ENCODE measurements around the gene KRT7.
"Not testable (repeated sequence)": the region's sequence is repeated elsewhere in the genome, so short reads cannot be mapped to it uniquely, and the experiment has no call there.

The KRT7 gene

DNA sequence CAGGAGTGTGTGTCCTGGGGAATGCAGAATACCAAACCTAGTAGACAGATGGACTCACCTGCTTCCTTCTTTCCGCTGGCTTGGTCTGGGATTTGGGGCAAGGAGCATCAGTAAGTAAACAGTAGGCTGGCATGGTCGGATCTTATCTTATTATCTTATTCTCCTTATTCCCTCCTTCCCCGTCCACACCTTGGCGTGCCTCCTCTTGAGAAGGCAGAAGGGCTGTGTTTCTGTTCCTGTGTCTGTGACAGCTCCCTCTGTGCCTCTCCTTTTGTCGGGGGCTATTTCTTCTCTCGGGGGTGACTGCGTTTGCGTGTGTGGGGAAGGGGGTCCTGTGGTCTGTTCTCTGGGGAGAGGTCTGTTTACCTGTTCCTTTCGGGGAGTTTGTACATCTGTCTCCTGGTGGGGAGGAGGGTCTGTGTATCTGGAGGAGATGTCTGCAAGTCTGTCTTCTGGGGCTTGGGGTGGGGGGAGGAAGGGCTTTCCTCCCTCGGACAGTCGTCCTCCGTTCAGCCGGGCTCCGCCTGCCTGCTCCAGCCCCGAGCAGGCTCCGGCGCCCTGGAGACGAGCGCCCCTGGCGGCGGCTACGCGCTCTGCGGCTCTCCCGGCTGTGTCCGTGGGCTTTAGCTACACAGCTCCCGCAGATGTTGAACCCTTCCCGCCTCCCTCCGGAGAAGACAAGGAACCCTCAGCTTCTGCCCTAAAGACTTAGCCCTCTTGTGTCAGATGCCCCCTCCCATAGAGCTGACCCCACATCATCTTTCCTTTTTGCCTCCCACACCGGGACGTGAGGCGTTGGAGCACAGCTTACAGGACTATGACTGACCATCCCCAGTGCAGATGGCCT lies 45.8 kb downstream of the KRT7 start:
- peak; percentile 66 for DNase-seq (ENCODE audit: low read depth)

- no peak for DNase-seq (ENCODE audit: low read depth)
These were observed 46.6 kb downstream of the KRT7 start for GRCh38 chr12:52279422-52280318.

- DNase-seq (ENCODE audit: low read depth) = no peak
These were observed 47.3 kb downstream of the KRT7 start for GRCh38 chr12:52280319-52280795.

GRCh38 chr12:52280796-52281560 lies 47.9 kb downstream of the KRT7 start:
- DNase-seq (ENCODE audit: low read depth) = no peak

- DNase-seq (ENCODE audit: low read depth) = no peak
These were observed 51.6 kb downstream of the KRT7 start for GRCh38 chr12:52284562-52285171.

DNA sequence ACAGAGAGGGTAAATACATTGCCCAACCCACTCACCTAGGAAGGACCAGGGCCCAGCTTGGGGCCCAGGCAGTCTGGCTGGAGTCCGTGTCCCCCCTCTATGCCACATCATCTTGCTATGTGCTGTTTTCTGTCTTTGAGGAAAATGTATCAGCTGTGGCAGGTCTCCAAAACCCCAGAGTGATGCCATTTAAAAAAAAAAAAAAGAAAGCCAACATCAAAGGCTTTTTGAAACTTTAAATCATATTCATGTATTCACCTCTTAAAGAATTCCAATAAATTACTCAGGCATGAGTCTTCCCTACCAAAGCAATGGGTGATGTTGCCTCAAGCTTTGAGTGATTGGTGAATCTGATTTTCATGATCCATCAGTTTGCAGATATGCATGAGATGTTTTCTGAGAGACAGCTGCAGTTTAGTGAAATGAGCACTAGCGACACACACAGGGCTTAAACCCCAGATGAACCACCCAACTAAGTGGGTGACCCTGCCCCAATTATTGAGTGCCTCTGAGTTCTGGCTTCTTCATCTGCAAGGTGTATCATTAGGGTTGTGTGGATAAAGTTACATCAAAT lies 52.2 kb downstream of the KRT7 start:
- no peak for DNase-seq (ENCODE audit: low read depth)

- DNase-seq (ENCODE audit: low read depth) = no peak
These were observed 52.9 kb downstream of the KRT7 start for GRCh38 chr12:52285851-52286530.

DNA sequence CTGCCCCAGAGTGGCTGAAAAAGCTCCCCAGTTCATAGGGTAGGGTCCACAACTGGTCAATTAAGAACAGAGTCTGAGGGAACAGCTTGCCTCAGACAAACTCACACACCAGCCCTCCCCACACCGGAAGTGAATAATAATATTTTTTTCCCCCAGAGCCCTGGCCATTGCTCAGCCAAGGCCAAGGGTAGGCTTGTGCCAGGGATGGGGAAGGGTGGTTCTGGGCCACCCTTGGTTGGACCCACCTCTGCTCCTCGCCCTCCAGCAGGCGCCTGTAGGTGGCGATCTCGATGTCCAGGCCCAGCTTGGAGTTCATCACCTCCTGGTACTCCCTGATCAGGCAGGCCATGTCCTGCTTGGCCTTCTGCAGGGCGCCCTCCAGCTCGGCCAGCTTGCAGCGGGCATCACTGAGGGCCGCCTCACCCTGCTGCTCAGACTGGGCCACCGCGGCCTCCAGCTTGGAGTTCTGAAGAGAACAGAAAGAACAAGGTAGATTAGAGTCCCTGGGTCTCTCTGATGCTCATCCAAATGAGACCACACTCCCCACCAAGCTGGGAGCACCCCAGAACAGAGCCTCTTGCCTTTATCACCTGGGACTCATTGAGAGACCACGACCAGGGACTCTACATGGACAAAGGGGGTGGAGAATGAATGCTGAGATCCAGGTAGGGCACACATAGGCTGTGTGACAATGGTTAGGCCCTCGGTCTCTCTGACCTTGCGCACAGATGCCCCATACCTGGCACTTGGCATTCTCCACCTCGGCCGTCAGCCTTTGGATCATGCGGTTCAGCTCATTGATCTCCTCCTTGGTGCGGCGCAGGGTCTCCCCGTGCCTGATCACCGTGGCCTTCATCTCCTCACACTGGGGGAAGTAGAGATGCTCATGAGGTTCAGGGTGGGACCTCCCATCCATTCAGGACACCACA lies 54.1 kb downstream of the KRT7 start:
- DNase-seq (ENCODE audit: low read depth) = not testable (repeated sequence)

DNA sequence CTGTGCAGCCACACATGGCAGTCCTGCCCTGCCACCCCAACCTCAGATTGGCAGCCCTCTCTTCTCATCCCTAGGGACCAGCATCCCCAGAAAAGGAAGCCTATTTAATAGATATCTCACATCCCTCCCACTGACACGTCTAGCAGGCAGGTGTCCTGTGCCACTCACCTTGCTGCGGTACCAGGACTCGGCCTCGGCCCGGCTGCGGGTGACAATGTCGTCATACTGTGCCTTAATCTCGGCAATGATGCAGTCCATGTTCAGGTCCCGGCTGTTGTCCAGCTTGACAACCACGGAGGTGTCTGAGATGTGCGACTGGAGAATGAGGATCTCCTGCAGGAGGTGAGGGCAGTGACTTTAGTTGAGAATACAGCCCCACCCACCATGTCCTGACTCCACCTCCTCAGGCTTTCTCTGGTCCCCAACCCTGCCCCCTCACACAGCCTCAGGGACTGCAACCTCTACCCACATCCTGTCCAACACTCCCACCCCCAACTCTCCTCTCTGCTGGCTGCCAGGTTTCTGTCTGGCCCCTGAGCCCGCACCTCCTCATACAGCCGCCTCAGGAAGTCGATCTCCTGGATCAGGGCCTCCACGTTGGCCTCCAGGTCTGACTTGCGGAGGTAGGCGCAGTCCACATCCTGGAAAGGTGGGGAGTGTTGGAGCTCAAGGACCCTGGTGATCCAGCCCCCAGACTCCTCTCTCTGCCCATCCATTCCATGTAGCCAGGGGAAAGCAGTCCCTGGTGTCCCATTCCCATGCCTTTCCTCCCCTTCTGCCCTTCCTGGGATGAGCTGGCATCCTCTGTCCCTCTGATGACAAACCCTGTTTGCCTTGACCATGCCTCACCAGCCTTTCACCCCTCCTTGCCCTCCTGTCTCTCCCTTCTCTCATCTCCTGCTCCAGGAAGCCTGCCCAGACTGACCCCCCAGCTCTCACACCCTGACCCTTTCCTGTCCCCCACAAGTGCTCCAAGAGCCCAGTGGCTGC lies 55.1 kb downstream of the KRT7 start:
- not testable (repeated sequence) for DNase-seq (ENCODE audit: low read depth)

- not testable (repeated sequence) for DNase-seq (ENCODE audit: low read depth)
These were observed 57.6 kb downstream of the KRT7 start for GRCh38 chr12:52290483-52291134.

- DNase-seq (ENCODE audit: low read depth) = no peak
These were observed 58.4 kb downstream of the KRT7 start, which contains the start of gene KRT81 for GRCh38 chr12:52291267-52291935. KRT81 (minus strand) TSS chr12:52291534; CDS start chr12:52291465, 69 bp downstream.

- DNase-seq (ENCODE audit: low read depth) = no peak
These were observed 60.9 kb downstream of the KRT7 start for GRCh38 chr12:52293926-52294325.

- no peak for DNase-seq (ENCODE audit: low read depth)
These were observed 61.8 kb downstream of the KRT7 start for GRCh38 chr12:52294803-52295202.

GRCh38 chr12:52295663-52296062 lies 62.6 kb downstream of the KRT7 start:
- no peak for DNase-seq (ENCODE audit: low read depth)

DNA sequence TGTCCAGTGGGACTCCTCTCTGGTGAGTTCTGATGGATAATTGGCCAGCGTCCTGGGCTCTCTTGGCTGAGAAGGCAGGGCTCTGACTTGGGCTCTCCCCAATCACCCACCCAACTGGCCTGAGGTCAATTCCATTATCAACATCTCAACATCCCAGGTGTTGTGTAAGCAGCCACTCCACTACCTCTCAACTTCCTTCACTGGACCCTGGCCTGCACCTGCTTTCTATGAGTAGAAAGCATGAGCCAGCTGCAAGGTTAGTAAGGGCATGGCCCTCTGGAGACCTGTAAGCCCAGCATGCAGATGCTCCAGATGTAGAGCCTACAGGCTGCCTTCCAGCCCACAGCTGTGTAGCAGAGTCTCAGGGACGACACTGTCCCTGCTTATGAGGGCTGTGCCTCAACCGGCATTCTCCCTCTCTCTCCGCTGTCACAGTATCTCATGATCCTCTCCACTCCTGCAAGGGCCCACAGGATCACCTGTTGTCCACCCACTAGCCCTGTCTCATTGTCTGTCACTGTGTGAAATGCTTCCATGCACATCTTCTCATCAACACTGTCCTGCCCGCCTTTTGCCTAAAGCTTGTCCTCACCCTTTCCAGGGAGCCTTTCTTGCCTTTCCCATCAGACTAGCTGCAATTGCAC lies 63.7 kb downstream of the KRT7 start:
- no peak for DNase-seq (ENCODE audit: low read depth)

Measured in activated T-cell treated with anti-CD3 and anti-CD28 coated beads for 24 hours (primary cell).